B cell (primary cell): ENCODE data around the gene INSYN2A.

Experiments
- CTCF ChIP-seq: fragments of 200-600 bp; IDR thresholded peaks from one replicate; pipeline ENCODE4 v1.8.0; 2022; ENCODE audit warnings: antibody characterized with exemption, mild to moderate bottlenecking
- EZH2 ChIP-seq: IDR thresholded peaks from 2 replicates; pipeline ENCODE4 v1.6.1; 2012; ENCODE audit warnings: borderline replicate concordance, low read depth, mild to moderate bottlenecking, moderate library complexity, low read length; ENCODE audit not compliant: insufficient read depth, poor library complexity, severe bottlenecking

- TF ChIP-seq CTCF: no peak
- TF ChIP-seq EZH2: no peak
Measured at GRCh38 chr10:127176649-127177048, 19.7 kb downstream of the INSYN2A start.
